Activated CD4-positive, alpha-beta T cell treated with anti-CD3 and anti-CD28 coated beads, Interleukin-10, Interleukin-2, amounts not matched to agents 100 ng/mL and 50 ng/mL, durations not matched to agents 16 hours and 8 hours (primary cell): Measurements from ENCODE around the gene DNASE1.

Experiments used
- DNase-seq: peaks from one replicate; pipeline ENCODE4 v3.0.0-alpha.2; 2020

DNASE1 gene

GRCh38 chr16:3701531-3701930 is 47.0 kb downstream of the DNASE1 start:
- DNase-seq = no peak

GRCh38 chr16:3702082-3702481 is 47.6 kb downstream of the DNASE1 start:
- no peak for DNase-seq

- no peak for DNase-seq
Measured at GRCh38 chr16:3706253-3707012, 51.9 kb downstream of the DNASE1 start.
